ENCODE results near the gene SUV39H2. TPM values are rescaled to one million over a fixed set of nuclear protein-coding genes. Genes with fewer than 3 reads are reported as not detected.

SUV39H2 gene
- total and polyA plus RNA-seq, 10 of the 15 experiments (the other 5 are each of a cell fraction or from before 2014, with no cell fraction given), result 24.3 to 41.1 (median 30.0) TPM

DNA sequence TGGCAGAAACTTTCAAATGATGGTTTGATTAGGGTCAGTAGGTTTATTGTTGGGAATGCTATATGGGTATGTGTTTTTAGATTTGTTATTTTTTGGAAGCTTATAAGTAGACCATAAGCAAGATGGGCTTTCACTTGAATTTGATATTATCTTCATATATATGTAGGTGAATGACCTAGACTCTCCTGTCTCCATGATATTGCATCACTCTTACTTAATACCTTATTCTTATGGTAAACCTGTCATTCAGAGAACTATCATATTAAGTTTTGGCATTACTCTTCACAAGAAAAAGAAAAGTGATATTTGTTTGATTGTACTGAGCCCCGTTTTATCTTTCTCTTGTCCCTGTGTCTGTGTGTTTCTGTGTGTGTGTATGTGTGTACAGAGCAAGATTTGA lies 23.2 kb upstream of the SUV39H2 start:
- RAD21 ChIA-PET (ENCODE audit: unreplicated experiment), result no interaction called here
- H4K20me1 ChIP-seq (ENCODE audit: control insufficient read depth, insufficient read depth), result no peaks in the 10 kb centered on the region
- SMC1A ChIA-PET (ENCODE audit: uncharacterized antibody, unreplicated experiment), result interaction anchor here (0.9 to 1.5 kb wide), 2 partner anchors 15 to 18 kb away, joined by 3 read pairs; no protein-coding TSS in a partner anchor
- no peak overlapping the region for H3K4me2 ChIP-seq (ENCODE audit: control insufficient read depth, insufficient read depth)
- CTCF ChIA-PET, result interaction anchor here (1.3 kb wide), 1 partner anchor 116 kb away, joined by 3 read pairs; no protein-coding TSS in a partner anchor
- peaks cover 4 to 10% of the 10 kb centered on the region in 2 experiments; a peak in 3 of 4 replicates for H3K36me3 ChIP-seq (ENCODE audit: control insufficient read depth in 2 of 2, insufficient read depth in 2 of 2, low read length in 1 of 2)
- 100% methylated on average over 1 of the region's 1 CpG for WGBS (ENCODE audit: insufficient coverage, insufficient replicate concordance, low lambda C conversion rate, missing lambda C conversion rate)
- intact Hi-C loops (cut with micrococcal nuclease; ENCODE audit: unreplicated experiment), result no loop called here
- no peaks in the 10 kb centered on the region for H3K4me1 ChIP-seq (ENCODE audit: control insufficient read depth, insufficient read depth, low read length)
- H3K9me3 ChIP-seq (replicated peaks; ENCODE audit: control insufficient read depth, insufficient read depth, low read length), result no peaks in the 10 kb centered on the region
- no peak overlapping the region for H3K9ac ChIP-seq (ENCODE audit: control insufficient read depth, insufficient read depth, low read length)
- no peaks in the 10 kb centered on the region for H3K79me2 ChIP-seq (ENCODE audit: control insufficient read depth, insufficient read depth, low read length)
- TF ChIP-seq, protein P1, sequence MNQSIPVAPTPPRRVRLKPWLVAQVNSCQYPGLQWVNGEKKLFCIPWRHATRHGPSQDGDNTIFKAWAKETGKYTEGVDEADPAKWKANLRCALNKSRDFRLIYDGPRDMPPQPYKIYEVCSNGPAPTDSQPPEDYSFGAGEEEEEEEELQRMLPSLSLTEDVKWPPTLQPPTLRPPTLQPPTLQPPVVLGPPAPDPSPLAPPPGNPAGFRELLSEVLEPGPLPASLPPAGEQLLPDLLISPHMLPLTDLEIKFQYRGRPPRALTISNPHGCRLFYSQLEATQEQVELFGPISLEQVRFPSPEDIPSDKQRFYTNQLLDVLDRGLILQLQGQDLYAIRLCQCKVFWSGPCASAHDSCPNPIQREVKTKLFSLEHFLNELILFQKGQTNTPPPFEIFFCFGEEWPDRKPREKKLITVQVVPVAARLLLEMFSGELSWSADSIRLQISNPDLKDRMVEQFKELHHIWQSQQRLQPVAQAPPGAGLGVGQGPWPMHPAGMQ (IDR thresholded peaks at IDR 0.05; ENCODE audit: borderline replicate concordance), result no peak
- TF ChIP-seq NFYB (IDR thresholded peaks at IDR 0.05; ENCODE audit: insufficient read depth, low read depth, low read length) (no peak), SIX5 (IDR thresholded peaks at IDR 0.05; ENCODE audit: low read depth, low read length, severe bottlenecking) (no peak), GABPA (IDR thresholded peaks at IDR 0.05; ENCODE audit: low read depth) (no peak), ESRRA (IDR thresholded peaks at IDR 0.05; ENCODE audit: low read length) (no peak), RAD51 (IDR thresholded peaks at IDR 0.05) (no peak), TCF3 (IDR thresholded peaks at IDR 0.05; ENCODE audit: borderline replicate concordance, insufficient read depth, low read depth, low read length) (no peak), BMI1 (IDR thresholded peaks at IDR 0.05; ENCODE audit: borderline replicate concordance) (no peak), EZH2 (IDR thresholded peaks at IDR 0.05; ENCODE audit: borderline replicate concordance, control insufficient read depth, low read depth, low read length) (no peak), CHD2 (IDR thresholded peaks at IDR 0.05; ENCODE audit: borderline replicate concordance, low read depth, low read length) (no peak), TCF7 (IDR thresholded peaks at IDR 0.05; ENCODE audit: borderline replicate concordance) (no peak), PAX5 (IDR thresholded peaks at IDR 0.05; ENCODE audit: borderline replicate concordance, low read depth, low read length) (no peak), PML (IDR thresholded peaks at IDR 0.05; ENCODE audit: low read length) (no peak), YBX1 (IDR thresholded peaks at IDR 0.05) (no peak), WRNIP1 (IDR thresholded peaks at IDR 0.05; ENCODE audit: borderline replicate concordance, low read depth, low read length) (no peak), EP300 (IDR thresholded peaks at IDR 0.05; ENCODE audit: borderline replicate concordance in 1 of 2, control insufficient read depth in 1 of 2, low read depth in 2 of 2, low read length in 2 of 2) (no peak)
- TF ChIP-seq, protein P2, sequence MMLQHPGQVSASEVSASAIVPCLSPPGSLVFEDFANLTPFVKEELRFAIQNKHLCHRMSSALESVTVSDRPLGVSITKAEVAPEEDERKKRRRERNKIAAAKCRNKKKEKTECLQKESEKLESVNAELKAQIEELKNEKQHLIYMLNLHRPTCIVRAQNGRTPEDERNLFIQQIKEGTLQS (IDR thresholded peaks at IDR 0.05; ENCODE audit: borderline replicate concordance, extremely low read depth, low read depth, low read length), result no peak
- TF ChIP-seq, protein P3, sequence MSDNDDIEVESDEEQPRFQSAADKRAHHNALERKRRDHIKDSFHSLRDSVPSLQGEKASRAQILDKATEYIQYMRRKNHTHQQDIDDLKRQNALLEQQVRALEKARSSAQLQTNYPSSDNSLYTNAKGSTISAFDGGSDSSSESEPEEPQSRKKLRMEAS (IDR thresholded peaks at IDR 0.05; ENCODE audit: low read depth, low read length), result no peak
- TF ChIP-seq, protein P4, sequence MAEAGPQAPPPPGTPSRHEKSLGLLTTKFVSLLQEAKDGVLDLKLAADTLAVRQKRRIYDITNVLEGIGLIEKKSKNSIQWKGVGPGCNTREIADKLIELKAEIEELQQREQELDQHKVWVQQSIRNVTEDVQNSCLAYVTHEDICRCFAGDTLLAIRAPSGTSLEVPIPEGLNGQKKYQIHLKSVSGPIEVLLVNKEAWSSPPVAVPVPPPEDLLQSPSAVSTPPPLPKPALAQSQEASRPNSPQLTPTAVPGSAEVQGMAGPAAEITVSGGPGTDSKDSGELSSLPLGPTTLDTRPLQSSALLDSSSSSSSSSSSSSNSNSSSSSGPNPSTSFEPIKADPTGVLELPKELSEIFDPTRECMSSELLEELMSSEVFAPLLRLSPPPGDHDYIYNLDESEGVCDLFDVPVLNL (IDR thresholded peaks at IDR 0.05; ENCODE audit: low read depth, low read length), result no peak
- TF ChIP-seq, protein P5, sequence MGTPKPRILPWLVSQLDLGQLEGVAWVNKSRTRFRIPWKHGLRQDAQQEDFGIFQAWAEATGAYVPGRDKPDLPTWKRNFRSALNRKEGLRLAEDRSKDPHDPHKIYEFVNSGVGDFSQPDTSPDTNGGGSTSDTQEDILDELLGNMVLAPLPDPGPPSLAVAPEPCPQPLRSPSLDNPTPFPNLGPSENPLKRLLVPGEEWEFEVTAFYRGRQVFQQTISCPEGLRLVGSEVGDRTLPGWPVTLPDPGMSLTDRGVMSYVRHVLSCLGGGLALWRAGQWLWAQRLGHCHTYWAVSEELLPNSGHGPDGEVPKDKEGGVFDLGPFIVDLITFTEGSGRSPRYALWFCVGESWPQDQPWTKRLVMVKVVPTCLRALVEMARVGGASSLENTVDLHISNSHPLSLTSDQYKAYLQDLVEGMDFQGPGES (IDR thresholded peaks at IDR 0.05), result no peak
- no TSS peak for BruUV-seq (replicated peaks)
- no peak for DNase-seq (ENCODE audit: low read depth, low spot score)
- H3K27me3 ChIP-seq (replicated peaks in 1 of 2; ENCODE audit: control insufficient read depth in 2 of 2, insufficient read depth in 2 of 2, low read length in 1 of 2), result no peaks in the 10 kb centered on the region
- no peak overlapping the region for H3K4me3 ChIP-seq
- in situ Hi-C loops (cut with MboI), result no loop called here
- POLR2A ChIA-PET, result interaction anchor here (0.5 to 0.7 kb wide), 2 partner anchors 8 to 241 kb away, joined by 3 to 4 read pairs; no protein-coding TSS in a partner anchor
- no peak overlapping the region for H2AFZ ChIP-seq (ENCODE audit: control insufficient read depth, low read depth, low read length)
- no peak for ATAC-seq
- H3K27ac ChIP-seq (ENCODE audit: control insufficient read depth, insufficient read depth), result no peak overlapping the region
- FAIRE-seq, result no peak

All from GM12878 (cell line).